HG03064 (cell line): ENCODE results near the gene ZNF106.

Source experiments
- ATAC-seq: cut with Tn5 transposase; IDR thresholded peaks from one replicate; pipeline ENCODE4 v1.9.1; 2021; ENCODE audit warnings: low read depth; ENCODE audit not compliant: unreplicated experiment

The ZNF106 gene

GRCh38 chr15:42482701-42483100 lies 8.2 kb downstream of the ZNF106 start:
- no peak for ATAC-seq

- ATAC-seq: no peak
These were observed 16.1 kb downstream of the ZNF106 start for GRCh38 chr15:42474827-42475226.

- no peak for ATAC-seq
These were observed 19.9 kb downstream of the ZNF106 start for GRCh38 chr15:42471002-42471401.

GRCh38 chr15:42465520-42466259 lies 25.3 kb downstream of the ZNF106 start:
- no peak for ATAC-seq

GRCh38 chr15:42461261-42461660 lies 29.7 kb downstream of the ZNF106 start:
- no peak for ATAC-seq

- ATAC-seq: peak; percentile 57
These were observed 33.2 kb downstream of the ZNF106 start for GRCh38 chr15:42457445-42458442.

- no peak for ATAC-seq
These were observed 34.0 kb downstream of the ZNF106 start for GRCh38 chr15:42456971-42457370.

- no peak for ATAC-seq
These were observed 34.4 kb downstream of the ZNF106 start for GRCh38 chr15:42456531-42456930.

- no peak for ATAC-seq
These were observed 37.1 kb downstream of the ZNF106 start for GRCh38 chr15:42453826-42454225.

- no peak for ATAC-seq
These were observed 40.5 kb downstream of the ZNF106 start for GRCh38 chr15:42450425-42450790.

GRCh38 chr15:42449770-42450424 lies 41.0 kb downstream of the ZNF106 start:
- no peak for ATAC-seq

- no peak for ATAC-seq
These were observed 42.7 kb downstream of the ZNF106 start for GRCh38 chr15:42448281-42448680.

- ATAC-seq: no peak
These were observed 43.3 kb downstream of the ZNF106 start for GRCh38 chr15:42447599-42447998.

GRCh38 chr15:42445551-42445950 lies 45.4 kb downstream of the ZNF106 start:
- no peak for ATAC-seq

- ATAC-seq: no peak
These were observed 46.4 kb downstream of the ZNF106 start for GRCh38 chr15:42444415-42445063.

- ATAC-seq: no peak
These were observed 63.3 kb downstream of the ZNF106 start for GRCh38 chr15:42427429-42428223.

- no peak for ATAC-seq
These were observed 69.6 kb downstream of the ZNF106 start for GRCh38 chr15:42421376-42421775.

GRCh38 chr15:42419369-42419768 lies 71.6 kb downstream of the ZNF106 start:
- no peak for ATAC-seq

- no peak for ATAC-seq
These were observed 77.0 kb downstream of the ZNF106 start for GRCh38 chr15:42413920-42414319.

- no peak for ATAC-seq
These were observed 79.1 kb downstream of the ZNF106 start for GRCh38 chr15:42411884-42412283.
